RWPE1 (cell line): Measurements from ENCODE around the gene CDH16.

ENCODE experiments used
- CTCF ChIA-PET: fragments of 350-600 bp; sonication (Branson Sonifier 250); formaldehyde crosslinking; extraction: SDS; loops from one replicate; lab custom pipeline; 2021; lab: Yijun Ruan, JAX
- POLR2A ChIA-PET: fragments of 400-600 bp; formaldehyde crosslinking; extraction: SDS; loops from one replicate; lab custom pipeline; 2020; ENCODE audit warnings: antibody characterized with exemption; ENCODE audit not compliant: low non-redundant PET; lab: Yijun Ruan, JAX
- DNase-seq: peaks from one replicate; pipeline ENCODE4 v3.0.0; 2012; ENCODE audit warnings: low spot score
- H3K27ac ChIP-seq: fragments of 450-650 bp; 2 replicates; pipeline ENCODE4 v1.5.1; 2017
- TF ChIP-seq, protein P1 (sequence below): fragments of 450-650 bp; conservative IDR thresholded peaks from 2 replicates; pipeline ENCODE4 v1.5.1; 2017; ENCODE audit warnings: low read depth, mild to moderate bottlenecking

CDH16 gene

DNA sequence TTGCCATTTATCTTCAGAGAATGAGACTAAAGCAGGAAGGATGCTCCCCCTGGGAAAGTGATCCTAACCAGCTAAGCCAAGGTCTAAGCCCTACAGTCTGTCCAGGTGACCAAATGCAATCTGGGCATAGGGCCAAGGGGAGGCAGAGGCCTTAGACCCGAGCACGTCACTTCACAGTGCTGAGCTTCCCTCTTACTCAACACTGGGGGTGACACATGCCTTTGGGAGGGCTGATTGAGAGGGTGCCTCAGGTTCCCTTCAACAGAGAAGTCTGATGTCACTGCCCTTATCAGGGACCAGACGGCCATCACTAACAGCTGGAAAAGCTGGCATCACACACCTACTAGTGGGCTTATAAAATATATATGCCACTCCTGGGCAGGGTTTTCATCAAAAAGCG lies 11.5 kb upstream of the CDH16 start:
- no peak for DNase-seq
- ChIA-PET CTCF (interaction anchor here (0.5 to 0.6 kb wide), 3 partner anchors 8 to 189 kb away, joined by 3 read pairs; no protein-coding TSS in a partner anchor), POLR2A (no interaction called here)
- peak overlapping the region; percentile 54 for H3K27ac ChIP-seq
- TF ChIP-seq, protein P1, sequence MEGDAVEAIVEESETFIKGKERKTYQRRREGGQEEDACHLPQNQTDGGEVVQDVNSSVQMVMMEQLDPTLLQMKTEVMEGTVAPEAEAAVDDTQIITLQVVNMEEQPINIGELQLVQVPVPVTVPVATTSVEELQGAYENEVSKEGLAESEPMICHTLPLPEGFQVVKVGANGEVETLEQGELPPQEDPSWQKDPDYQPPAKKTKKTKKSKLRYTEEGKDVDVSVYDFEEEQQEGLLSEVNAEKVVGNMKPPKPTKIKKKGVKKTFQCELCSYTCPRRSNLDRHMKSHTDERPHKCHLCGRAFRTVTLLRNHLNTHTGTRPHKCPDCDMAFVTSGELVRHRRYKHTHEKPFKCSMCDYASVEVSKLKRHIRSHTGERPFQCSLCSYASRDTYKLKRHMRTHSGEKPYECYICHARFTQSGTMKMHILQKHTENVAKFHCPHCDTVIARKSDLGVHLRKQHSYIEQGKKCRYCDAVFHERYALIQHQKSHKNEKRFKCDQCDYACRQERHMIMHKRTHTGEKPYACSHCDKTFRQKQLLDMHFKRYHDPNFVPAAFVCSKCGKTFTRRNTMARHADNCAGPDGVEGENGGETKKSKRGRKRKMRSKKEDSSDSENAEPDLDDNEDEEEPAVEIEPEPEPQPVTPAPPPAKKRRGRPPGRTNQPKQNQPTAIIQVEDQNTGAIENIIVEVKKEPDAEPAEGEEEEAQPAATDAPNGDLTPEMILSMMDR = no peak

DNA sequence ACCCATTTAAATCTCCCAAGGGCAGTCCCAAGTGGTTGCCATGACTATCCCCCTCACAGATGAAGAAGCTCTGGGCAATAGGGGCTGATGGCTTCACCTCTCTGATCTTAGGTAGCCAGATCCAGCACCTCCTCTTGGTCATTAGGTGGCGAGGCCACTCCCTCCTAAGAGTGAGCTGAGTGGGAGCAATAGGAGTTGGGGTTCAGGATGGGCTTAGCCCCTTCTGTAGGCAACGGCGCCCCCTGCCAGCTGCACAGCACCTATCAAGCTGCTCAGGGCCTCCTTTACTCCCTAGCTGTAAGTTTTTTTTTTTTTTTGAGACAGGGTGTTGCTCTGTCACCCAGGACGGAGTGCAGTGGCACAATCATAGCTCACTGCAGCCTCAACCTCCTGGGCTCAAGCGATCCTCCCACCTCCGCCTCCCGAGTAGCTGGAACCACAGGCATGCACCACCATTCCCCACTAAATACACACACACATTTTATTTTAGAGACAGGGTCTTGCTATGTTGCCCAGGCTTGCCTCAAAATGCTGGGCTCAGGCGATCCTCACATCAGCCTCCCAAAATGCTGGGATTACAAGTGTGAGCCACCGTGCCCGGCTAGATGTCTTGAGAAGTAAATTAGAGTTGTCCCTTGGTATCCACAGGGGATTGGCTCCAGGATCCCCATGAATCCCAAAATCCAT lies 10.2 kb upstream of the CDH16 start:
- TF ChIP-seq, protein P1 = no peak; the same call in 1 of the 2 replicates
- H3K27ac ChIP-seq = peak overlapping the region; percentile 60
- ChIA-PET CTCF (interaction anchor here (0.6 to 1.3 kb wide), 3 partner anchors 34 to 226 kb away, joined by 3 to 18 read pairs (median 3); no protein-coding TSS in a partner anchor), POLR2A (no interaction called here)
- no peak for DNase-seq

DNA sequence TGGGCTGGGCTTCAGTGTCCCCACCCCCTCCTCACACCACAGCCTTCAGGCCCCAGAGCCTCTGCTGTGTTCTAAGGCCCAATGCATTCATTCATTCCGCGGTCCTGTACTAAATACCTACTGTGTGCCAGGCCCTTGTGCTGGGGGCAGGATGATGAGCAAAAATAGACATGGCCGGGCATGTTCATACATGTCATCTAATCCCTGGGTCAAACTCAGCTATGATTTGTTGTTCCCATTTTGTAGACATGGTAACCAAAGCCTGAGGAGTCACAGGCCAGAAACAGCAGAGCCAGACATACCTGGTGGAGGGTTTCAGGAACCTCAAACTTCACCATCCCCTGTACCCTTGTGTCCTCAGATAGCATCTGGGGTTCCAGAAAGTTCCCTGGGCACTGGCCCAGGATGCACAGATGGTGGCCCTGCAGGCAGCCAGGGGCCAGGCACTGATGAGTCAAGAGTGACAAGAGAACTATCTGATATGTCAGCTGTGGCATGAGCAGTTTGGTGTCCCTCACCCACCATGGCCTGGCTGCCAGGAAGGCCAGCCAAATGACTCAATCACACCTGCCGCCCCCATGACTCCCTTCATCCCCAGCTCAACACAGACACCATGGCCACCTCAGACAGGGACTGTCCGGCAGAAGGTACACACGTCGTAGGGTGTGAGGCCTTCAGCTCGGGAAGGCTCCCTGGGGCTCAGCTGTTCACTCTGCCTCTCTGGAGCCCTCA lies 9.4 kb upstream of the CDH16 start:
- H3K27ac ChIP-seq = peak overlapping the region; percentile 60
- TF ChIP-seq, protein P1 = no peak
- peak; percentile 61 for DNase-seq
- POLR2A ChIA-PET = no interaction called here
- CTCF ChIA-PET = interaction anchor here (0.6 to 1.3 kb wide), 3 partner anchors 33 to 227 kb away, joined by 3 to 18 read pairs (median 3); no protein-coding TSS in a partner anchor

DNA sequence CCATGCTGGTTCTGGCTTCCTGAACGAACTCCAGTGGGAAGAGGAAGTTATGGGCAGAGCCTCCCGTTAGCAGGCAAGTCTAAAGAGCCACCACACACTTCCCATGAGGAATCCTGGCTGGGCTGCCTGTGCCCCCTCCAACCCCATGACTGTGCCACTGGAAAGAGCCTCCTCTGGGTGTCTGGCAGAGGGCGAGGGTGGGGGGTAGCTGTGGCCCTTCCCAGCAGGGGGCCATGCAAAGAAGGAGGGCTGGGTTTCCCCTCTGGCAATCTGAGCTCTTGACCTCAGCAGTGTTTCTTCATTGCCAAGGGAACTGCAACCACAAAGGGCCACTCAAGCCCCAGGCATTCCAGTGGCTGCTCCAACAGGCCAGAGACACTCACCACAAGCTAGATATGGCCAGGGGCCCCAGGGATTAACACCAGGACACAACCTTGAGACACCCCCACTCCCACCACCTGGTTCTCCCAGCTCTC lies 8.3 kb upstream of the CDH16 start:
- DNase-seq = peak; percentile 61
- CTCF ChIA-PET = interaction anchor here (1.3 kb wide), 1 partner anchor 32 kb away, joined by 7 read pairs; no protein-coding TSS in a partner anchor
- POLR2A ChIA-PET = no interaction called here
- TF ChIP-seq, protein P1 = no peak
- H3K27ac ChIP-seq = peak overlapping the region; percentile 60

DNA sequence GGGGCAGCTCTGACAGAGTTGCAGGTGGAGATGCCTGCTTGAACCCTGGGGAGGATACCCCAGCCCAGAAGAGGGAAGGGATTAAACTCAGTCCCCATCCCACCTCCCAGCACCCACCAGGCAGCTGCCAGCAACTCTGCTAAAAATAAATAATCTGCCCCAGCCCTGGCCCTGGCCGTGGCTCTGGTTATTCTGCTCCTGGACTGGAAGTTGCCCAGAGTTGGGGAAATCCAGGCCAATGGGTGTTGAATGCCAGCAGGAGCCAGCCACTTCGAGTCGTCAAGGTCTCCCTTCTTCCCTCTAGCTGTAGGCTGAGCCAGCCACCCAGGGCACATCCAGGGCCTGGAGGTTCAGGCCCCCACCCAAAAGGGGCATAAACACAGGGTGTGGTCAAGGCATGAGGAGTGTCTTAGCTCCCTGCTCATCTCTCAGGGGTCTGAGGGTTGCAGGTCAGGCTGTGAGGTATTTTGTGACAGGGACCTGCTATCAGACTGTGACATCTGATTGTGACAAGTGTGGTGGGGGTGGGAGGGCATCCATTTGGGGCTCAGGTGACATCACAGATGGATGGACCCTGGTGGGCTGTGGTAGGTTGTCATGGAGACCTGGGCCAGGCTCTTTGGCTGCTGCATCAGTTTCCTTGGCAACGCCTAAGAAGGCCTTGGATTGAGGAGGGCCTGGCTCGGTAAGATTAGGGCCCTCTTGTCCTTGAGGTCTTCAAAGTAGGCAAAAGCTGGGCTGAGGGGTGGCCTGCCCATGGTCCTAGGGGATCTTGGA lies 7.7 kb upstream of the CDH16 start:
- ChIA-PET CTCF (interaction anchor here (0.5 to 1.3 kb wide), 2 partner anchors 7 to 31 kb away, joined by 3 to 7 read pairs; no protein-coding TSS in a partner anchor), POLR2A (no interaction called here)
- TF ChIP-seq, protein P1 = no peak
- H3K27ac ChIP-seq = peak overlapping the region; percentile 60
- no peak for DNase-seq
